GM21786 (cell line): ENCODE measurements around the gene DOCK4.

Experiments
- ATAC-seq: cut with Tn5 transposase; IDR thresholded peaks from one replicate; pipeline ENCODE4 v1.9.1; 2021; ENCODE audit not compliant: unreplicated experiment

DOCK4 gene

GRCh38 chr7:112061051-112061450 lies 145.1 kb downstream of the DOCK4 start:
- no peak for ATAC-seq

DNA sequence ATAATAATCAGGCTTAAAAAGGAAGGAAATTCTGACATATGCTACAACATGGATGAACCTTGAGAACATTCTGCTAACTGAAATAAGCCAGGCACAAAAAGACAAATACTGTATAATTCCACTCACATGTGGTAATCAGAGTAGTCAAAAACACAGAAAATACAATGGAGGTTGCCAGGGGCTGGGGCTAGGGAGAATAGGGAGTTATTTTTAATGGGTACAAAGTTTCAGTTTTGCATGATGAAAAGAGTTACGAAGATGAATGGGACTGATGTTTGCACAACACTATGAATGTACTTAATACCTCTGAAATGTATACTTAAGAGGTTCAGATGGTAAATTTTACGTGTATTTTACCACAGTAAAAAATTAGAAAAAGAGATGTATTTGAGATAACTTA lies 145.6 kb downstream of the DOCK4 start:
- ATAC-seq, result no peak

- ATAC-seq, result no peak
These were observed 146.5 kb downstream of the DOCK4 start for GRCh38 chr7:112059675-112060074.

GRCh38 chr7:112058686-112059085 lies 147.5 kb downstream of the DOCK4 start:
- ATAC-seq, result no peak

DNA sequence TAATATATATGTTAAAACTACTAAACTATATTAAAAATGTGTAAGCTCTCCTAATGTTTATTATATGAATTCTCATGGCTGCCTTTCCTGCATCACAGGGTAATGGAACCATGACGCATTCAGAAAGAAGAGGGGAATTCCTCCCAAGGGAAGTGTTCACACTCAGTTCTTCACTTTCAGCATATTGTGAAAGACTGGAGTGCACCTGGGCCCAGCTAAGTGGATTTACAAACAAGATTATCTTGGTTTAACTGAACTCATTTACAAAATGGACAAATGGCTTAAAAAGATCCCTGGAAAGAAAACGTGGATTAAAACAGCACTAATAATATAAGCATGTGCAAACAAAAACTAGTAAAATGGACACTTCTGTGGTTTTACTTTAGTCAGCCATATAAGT lies 149.8 kb downstream of the DOCK4 start:
- ATAC-seq, result peak; percentile 80

DNA sequence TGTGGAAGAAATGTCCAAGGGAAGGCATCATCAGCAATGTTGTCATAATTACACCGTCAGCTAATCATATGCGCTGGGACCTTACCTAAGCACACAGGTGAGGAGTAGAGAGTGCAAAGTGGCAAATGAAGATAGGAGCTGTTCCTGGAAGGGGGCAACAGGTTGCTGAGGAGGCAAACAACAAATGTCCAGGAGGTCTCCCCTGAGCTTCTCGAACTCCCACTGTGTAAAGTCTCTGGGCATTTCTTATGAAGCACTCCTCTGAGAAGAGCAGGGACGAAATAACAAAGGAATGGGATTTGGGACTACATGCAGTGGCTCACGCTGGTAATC lies 152.5 kb downstream of the DOCK4 start:
- no peak for ATAC-seq

DNA sequence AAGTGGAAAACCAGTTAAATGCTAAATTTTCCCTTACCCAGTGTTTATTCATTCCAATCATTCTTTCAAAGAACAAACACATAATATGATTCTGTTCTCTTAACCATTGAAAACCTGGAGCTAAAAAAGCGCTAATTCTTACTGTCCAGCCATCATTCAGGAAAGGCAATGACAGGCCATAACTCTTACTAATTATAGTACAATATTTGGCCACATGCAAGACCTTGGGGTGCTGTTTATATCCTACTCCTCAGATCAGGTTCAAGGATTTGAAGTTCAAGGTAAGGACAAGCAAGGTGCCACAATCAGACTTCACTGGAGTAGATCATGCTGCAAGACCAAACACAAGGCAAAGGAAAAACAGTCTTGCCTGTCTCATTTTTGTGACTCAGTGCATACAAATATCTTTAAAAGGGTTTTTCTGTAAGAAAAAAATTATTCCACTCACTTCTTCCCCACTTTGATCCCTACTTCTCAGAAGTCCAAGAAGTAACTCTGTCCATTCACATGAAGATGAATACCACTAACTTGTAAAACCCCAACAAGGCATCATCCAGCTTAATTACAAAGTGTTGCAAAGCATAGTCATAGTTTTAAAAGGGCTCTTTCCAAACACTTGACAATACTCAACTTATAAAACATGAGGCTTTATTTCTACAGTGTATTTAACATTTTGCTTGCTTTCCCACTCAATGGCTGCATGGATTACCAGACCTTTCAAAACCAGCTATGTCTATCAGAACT lies 153.0 kb downstream of the DOCK4 start:
- no peak for ATAC-seq

GRCh38 chr7:112052498-112052897 lies 153.7 kb downstream of the DOCK4 start:
- no peak for ATAC-seq

- no peak for ATAC-seq
These were observed 155.8 kb downstream of the DOCK4 start for GRCh38 chr7:112050250-112050881.

DNA sequence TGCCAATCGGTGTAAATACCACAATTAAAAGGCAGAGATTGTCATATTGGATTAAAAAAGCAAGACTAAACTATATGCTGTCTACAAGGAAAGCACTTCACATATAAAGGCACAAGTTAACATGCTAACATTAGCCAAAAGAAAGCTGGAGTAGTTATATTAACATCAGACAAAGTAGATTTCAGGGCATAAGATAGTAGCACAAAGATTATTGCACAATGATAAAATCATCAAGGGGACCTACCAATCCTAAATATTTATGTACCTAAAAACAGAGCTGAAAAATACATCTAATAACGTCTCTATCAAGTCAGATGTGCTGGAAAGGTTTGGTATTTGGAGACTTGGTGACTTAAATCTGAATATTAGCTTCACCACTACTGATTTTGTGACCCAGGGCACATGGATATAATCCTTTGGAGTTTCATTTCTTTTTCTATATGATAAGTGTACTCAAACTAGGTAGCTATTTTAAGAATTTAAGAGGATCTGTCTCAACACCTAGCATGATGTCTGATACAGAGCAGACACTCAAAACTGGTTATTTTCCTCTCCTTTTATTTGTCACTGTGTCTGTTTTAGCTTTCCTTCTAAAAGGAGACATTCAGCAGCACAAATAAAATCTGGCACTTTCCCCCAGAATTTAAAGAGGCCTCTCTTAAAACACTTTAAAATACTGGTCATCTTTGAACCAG lies 156.5 kb downstream of the DOCK4 start:
- ATAC-seq, result no peak

DNA sequence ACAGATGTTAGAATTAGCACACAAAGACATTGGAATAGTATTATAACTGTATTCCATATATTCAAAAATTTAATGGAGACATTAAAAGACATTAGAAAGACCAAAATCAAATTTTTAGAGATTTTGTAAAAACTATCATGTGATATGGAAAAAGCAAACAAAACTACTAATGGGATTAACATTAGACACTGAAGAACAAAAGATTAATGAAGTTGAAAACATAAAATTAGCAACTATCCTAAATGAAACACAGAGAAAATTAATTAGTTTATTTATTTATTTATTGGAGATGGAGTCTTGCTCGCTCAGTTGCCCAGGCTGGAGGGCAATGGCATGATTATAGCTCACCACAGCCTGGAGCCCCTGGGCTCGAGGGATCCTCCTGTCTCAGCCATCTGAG lies 158.8 kb downstream of the DOCK4 start:
- no peak for ATAC-seq

DNA sequence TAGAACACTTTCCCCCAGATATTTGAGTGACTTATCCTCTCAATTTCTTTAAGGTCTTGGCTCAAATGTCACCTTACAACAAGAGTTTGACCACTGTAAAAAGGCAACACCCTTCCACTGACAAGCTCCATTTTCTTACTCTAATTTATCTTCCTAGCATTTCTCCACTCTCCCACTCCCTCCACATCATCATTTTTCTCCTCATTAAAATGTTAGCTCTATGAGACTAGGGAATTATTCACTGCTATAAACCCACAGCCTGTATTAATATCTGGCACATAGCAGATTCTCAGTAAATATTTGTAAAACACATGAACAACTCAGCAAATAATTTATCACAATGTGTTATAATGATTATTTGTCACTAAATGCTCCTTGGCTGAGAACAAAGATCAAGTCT lies 161.0 kb downstream of the DOCK4 start:
- ATAC-seq, result no peak

DNA sequence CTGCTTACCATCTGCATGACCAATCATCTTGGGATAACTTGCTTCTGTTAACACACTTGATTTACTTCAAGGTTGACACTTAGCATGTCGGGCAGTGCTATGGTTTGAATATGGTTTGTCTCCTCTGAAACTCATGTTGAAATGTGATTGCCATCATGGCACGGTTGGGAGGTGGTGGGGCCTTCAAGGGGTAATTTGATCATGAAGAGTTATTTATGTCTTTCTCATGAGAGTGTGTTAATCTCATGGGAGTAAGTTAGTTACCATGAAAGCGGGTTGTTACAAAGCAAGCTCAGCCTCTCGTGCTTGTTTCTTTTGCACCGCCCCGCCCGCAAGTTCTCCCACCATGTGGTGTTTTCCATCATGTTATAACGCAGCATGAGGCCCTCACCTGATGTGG lies 163.6 kb downstream of the DOCK4 start:
- ATAC-seq, result no peak

- ATAC-seq, result no peak
These were observed 167.8 kb downstream of the DOCK4 start for GRCh38 chr7:112038353-112038752.

- no peak for ATAC-seq
These were observed 170.1 kb downstream of the DOCK4 start for GRCh38 chr7:112036071-112036470.

DNA sequence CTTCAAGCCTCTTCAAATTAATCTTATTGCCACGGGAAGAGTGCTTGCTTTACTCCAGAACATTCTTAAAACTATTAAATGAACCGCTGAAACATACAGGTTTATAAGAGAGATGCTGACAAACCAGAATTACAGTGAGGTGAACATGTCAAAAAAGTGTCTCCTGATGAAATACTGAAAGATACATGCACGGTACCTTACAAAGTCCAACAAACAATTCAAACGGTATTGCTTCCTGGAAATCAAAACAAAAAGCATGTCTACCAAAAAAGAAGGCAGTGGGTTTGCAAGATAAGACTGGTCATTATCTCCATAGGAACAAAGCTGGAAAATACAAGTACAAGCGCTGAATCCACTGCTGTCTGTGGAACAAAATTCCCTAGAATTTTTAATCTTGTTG lies 174.5 kb downstream of the DOCK4 start:
- no peak for ATAC-seq

- no peak for ATAC-seq
These were observed 180.6 kb downstream of the DOCK4 start for GRCh38 chr7:112025556-112025955.

- ATAC-seq, result no peak
These were observed 182.4 kb downstream of the DOCK4 start for GRCh38 chr7:112023786-112024185.

DNA sequence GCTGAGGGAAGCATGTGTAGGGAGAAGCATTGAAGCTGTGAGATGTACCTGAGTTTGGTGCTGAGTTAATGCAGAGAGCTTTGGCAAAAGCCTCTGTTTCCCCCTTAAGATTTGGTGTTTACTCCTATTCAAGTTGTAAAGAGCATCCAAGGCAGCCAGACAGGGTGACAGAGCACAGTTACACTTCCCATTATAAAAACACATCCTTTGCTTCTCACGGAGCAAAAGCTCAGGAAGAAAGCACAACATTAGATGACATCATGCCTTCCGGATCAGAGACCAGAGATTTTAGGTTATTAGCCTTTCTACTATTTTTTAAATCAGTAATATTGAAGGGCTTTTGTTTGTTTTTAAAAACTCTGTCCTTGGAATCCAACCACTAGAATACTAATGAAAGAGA lies 182.9 kb downstream of the DOCK4 start:
- no peak for ATAC-seq

GRCh38 chr7:112022128-112022527 lies 184.1 kb downstream of the DOCK4 start:
- ATAC-seq, result no peak

- no peak for ATAC-seq
These were observed 184.7 kb downstream of the DOCK4 start for GRCh38 chr7:112021379-112022044.

DNA sequence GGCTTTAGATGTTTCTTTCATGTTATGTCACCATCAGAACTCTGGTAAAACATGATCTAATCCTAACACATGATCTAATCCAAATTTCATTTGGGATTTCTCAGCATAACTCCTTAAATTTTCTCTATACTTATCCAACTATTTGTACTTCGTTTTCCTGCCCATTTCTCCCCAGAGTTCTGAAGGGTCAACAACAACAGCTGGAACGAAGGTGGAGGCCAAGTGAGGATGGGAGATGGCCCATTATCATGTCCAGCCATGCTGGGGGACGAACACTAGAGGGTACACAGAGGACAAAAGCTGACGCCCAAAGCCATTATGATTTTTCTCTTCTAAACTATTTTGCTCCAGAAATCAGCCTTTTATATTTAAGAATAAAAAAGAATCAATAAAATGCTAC lies 185.4 kb downstream of the DOCK4 start:
- ATAC-seq, result no peak
